ENCODE measurements around the gene TIMM44.

- TF ChIP-seq CTCF (IDR thresholded peaks at IDR 0.05 in 8 of 11, conservative IDR thresholded peaks at IDR 0.05 in 3 of 11) (no peak), POLR2A (IDR thresholded peaks at IDR 0.05) (peak; percentile 50 to 78 (median 57))
Measured at GRCh38 chr19:7943444-7944176, at the start of gene TIMM44.
